HepG2 (cell line): ENCODE results near the gene ARL5A. TPM values are rescaled to one million over a fixed set of nuclear protein-coding genes. Genes with fewer than 3 reads are reported as not detected.

Source experiments
- ATAC-seq: fragments of 200-7000 bp; cut with Tn5 transposase; 3 replicates; pipeline ENCODE4 v1.9.1; 2020; ENCODE audit warnings: mild to moderate bottlenecking, moderate library complexity
- BruUV-seq: library from RNA; stranded (reverse); fragments of 400-500 nt; replicated peaks from 2 replicates; lab custom pipeline; 2021; lab: Mats Ljungman, UMichigan
- CTCF ChIA-PET: fragments of 300-600 bp; formaldehyde crosslinking; extraction: SDS; loops from one replicate; lab custom pipeline; 2021; ENCODE audit warnings: low total read pairs, inconsistent platforms, low intra/inter-chr PET ratio; lab: Yijun Ruan, JAX
- POLR2A ChIA-PET: fragments of 350-600 bp; sonication (Branson Sonifier 250); formaldehyde crosslinking; loops from one replicate; lab custom pipeline; 2020; ENCODE audit warnings: antibody characterized with exemption, inconsistent platforms; lab: Yijun Ruan, JAX
- DNase-seq: peaks from one replicate; pipeline ENCODE4 v3.0.0-alpha.2; 2015; ENCODE audit warnings: low spot score
- FAIRE-seq: peaks from 3 replicates; lab custom pipeline; 2011; peaks lifted over from hg19 to GRCh38; lab: Jason Lieb, UNC
- H2AFZ ChIP-seq: one replicate; pipeline ENCODE4 v1.6.1; 2011; ENCODE audit warnings: low read length, inconsistent platforms
- H3K27ac ChIP-seq: fragments of 300-600 bp; 3 replicates; pipeline ENCODE4 v1.8.0; 2011; ENCODE audit warnings: mixed run types, mild to moderate bottlenecking, mixed read lengths, low read length, inconsistent platforms; ENCODE audit not compliant: insufficient read depth; ENCODE audit errors: extremely low read length
- H3K27me3 ChIP-seq, 2 experiments: fragments of 200-600 bp in 1 of 2; 2 replicates in 1 of 2; 3 replicates in 1 of 2; pipeline versions ENCODE4 v1.6.0 to v1.8.0; 2011; ENCODE audit warnings: low read length in 2 of 2, mild to moderate bottlenecking in 2 of 2, moderate library complexity in 2 of 2, inconsistent platforms in 1 of 2; ENCODE audit not compliant: insufficient read depth in 2 of 2, control insufficient read depth in 1 of 2
- H3K36me3 ChIP-seq, 2 experiments: fragments of 200-600 bp in 1 of 2; replicated peaks in 1 of 2; 2 replicates in 1 of 2; 3 replicates in 1 of 2; pipeline versions ENCODE4 v1.5.1 to v1.8.0; 2011; ENCODE audit warnings: low read length in 2 of 2, inconsistent platforms in 1 of 2; ENCODE audit not compliant: insufficient read depth in 2 of 2, control insufficient read depth in 1 of 2
- H3K4me1 ChIP-seq: 2 replicates; pipeline ENCODE4 v1.5.1; 2012; ENCODE audit warnings: low read length, inconsistent platforms; ENCODE audit not compliant: insufficient read depth
- H3K4me2 ChIP-seq: 2 replicates; pipeline ENCODE4 v1.6.0; 2011; ENCODE audit warnings: low read depth, low read length, inconsistent platforms
- H3K4me3 ChIP-seq, 3 experiments: fragments of 200-600 bp in 1 of 3; sonication (generic), shearing (Covaris generic) in 1 of 3; replicated peaks in 1 of 3; 2 replicates each; pipeline ENCODE4 v1.5.1; 2011 to 2016; ENCODE audit warnings: low read length in 3 of 3, inconsistent platforms in 2 of 3, low read depth in 2 of 3, mild to moderate bottlenecking in 2 of 3, control low read depth in 1 of 3, mixed read lengths in 1 of 3; ENCODE audit not compliant: insufficient read depth in 1 of 3
- H3K79me2 ChIP-seq: one replicate; pipeline ENCODE4 v1.6.1; 2011; ENCODE audit warnings: low read length, inconsistent platforms; ENCODE audit not compliant: insufficient read depth
- H3K9ac ChIP-seq: 2 replicates; pipeline ENCODE4 v1.6.0; 2011; ENCODE audit warnings: mild to moderate bottlenecking, low read depth, low read length, inconsistent platforms; ENCODE audit not compliant: insufficient read depth
- H3K9me3 ChIP-seq: 2 replicates; pipeline ENCODE4 v1.5.1; 2012; ENCODE audit warnings: mild to moderate bottlenecking, low read length
- H4K20me1 ChIP-seq: 2 replicates; pipeline ENCODE4 v1.6.0; 2011; ENCODE audit warnings: inconsistent platforms, mild to moderate bottlenecking, low read length, moderate library complexity; ENCODE audit not compliant: insufficient read depth
- ELF1 ChIP-seq: sonication (generic); formaldehyde crosslinking; IDR thresholded peaks from 2 replicates; pipeline ENCODE4 v1.4.0; 2020; ENCODE audit warnings: missing genetic modification reagents
- EP300 ChIP-seq, 3 experiments: sonication (generic) in 1 of 3; formaldehyde crosslinking in 1 of 3; IDR thresholded peaks; 2 replicates each; pipeline versions ENCODE4 v1.5.1 to v1.6.1; 2011 to 2020; ENCODE audit warnings: low read depth in 2 of 3, low read length in 2 of 3, borderline replicate concordance in 1 of 3, improper control_type of control experiment in 1 of 3, mild to moderate bottlenecking in 1 of 3, missing genetic modification reagents in 1 of 3, moderate library complexity in 1 of 3
- KDM4B ChIP-seq: sonication (generic); formaldehyde crosslinking; IDR thresholded peaks from 2 replicates; pipeline ENCODE4 v1.4.0; 2020; ENCODE audit warnings: missing genetic modification reagents
- KLF13 ChIP-seq: sonication (generic); formaldehyde crosslinking; IDR thresholded peaks from 2 replicates; pipeline ENCODE4 v1.4.0; 2020; ENCODE audit warnings: mild to moderate bottlenecking, missing genetic modification reagents
- MZF1 ChIP-seq: sonication (generic); formaldehyde crosslinking; IDR thresholded peaks from 2 replicates; pipeline ENCODE4 v1.8.1; 2023; ENCODE audit warnings: mild to moderate bottlenecking, missing genetic modification reagents, borderline replicate concordance
- POGZ ChIP-seq: sonication (generic); formaldehyde crosslinking; IDR thresholded peaks from 2 replicates; pipeline ENCODE4 v1.4.0; 2020; ENCODE audit warnings: mild to moderate bottlenecking, missing genetic modification reagents
- SMARCE1 ChIP-seq: fragments of 450-650 bp; IDR thresholded peaks from 2 replicates; pipeline ENCODE4 v1.6.1; 2017; ENCODE audit warnings: borderline replicate concordance
- ZBTB38 ChIP-seq: sonication (generic); formaldehyde crosslinking; IDR thresholded peaks from 2 replicates; pipeline ENCODE4 v1.5.1; 2020; ENCODE audit warnings: mild to moderate bottlenecking, missing genetic modification reagents
- ZFAT ChIP-seq: sonication (generic); formaldehyde crosslinking; conservative IDR thresholded peaks from 2 replicates; pipeline ENCODE4 v1.8.1; 2023; ENCODE audit warnings: missing genetic modification reagents, inconsistent platforms
- ZNF121 ChIP-seq: sonication (generic); formaldehyde crosslinking; IDR thresholded peaks from 2 replicates; pipeline ENCODE4 v1.5.0; 2020; ENCODE audit warnings: mild to moderate bottlenecking, missing genetic modification reagents
- ZNF136 ChIP-seq: sonication (generic); formaldehyde crosslinking; IDR thresholded peaks from 2 replicates; pipeline ENCODE4 v1.8.1; 2022; ENCODE audit warnings: low read depth, mild to moderate bottlenecking, moderate library complexity, missing genetic modification reagents
- ZNF431 ChIP-seq: sonication (generic); formaldehyde crosslinking; IDR thresholded peaks from 2 replicates; pipeline ENCODE4 v1.9.0; 2022; ENCODE audit warnings: missing genetic modification reagents, low read depth, mild to moderate bottlenecking, borderline replicate concordance
- ZNF484 ChIP-seq: sonication (generic); formaldehyde crosslinking; IDR thresholded peaks from 2 replicates; pipeline ENCODE4 v1.5.1; 2020; ENCODE audit warnings: mild to moderate bottlenecking, low read depth, missing genetic modification reagents, borderline replicate concordance
- ZNF709 ChIP-seq: sonication (generic); formaldehyde crosslinking; IDR thresholded peaks from 2 replicates; pipeline ENCODE4 v1.5.0; 2020; ENCODE audit warnings: mild to moderate bottlenecking, missing genetic modification reagents
- WGBS: methylation state at CpG from one replicate; pipeline ENCODE4 v1.1.6; 2017; ENCODE audit warnings: low lambda C conversion rate; 5-methylcytosine and 5-hydroxymethylcytosine counted together
- in situ Hi-C: cut with HindIII; loops from 2 replicates; pipeline ENCODE4 v1.10.0; 2017; ENCODE audit warnings: low pct_unique_long_range_greater_than_20kb; ENCODE audit not compliant: extremely low pct_ligation_motif_present
- intact Hi-C: fragments of 100-400 bp; cut with micrococcal nuclease; formaldehyde crosslinking; loops from one replicate; pipeline ENCODE4 v1.10.0; 2022; ENCODE audit not compliant: unreplicated experiment
- polyA plus RNA-seq, 8 experiments: library from polyadenylated mRNA; depleted of rRNA in 3 of 8; stranded (reverse) in 7 of 8; unstranded in 1 of 8; fragments of >200 nt; fragmentation: Illumina TruSeq in 4 of 8; extraction: Trizol in 4 of 8; gene quantifications; 2 replicates each; pipeline versions ENCODE4 v1.2.1 to v1.2.3, GENCODE V29; 2011 to 2016; ENCODE audit warnings: low read depth in 4 of 8, missing spikeins in 1 of 8, mixed read lengths in 1 of 8; ENCODE audit not compliant: insufficient read depth in 1 of 8
- total RNA-seq, 5 experiments: library from RNA; depleted of rRNA; stranded (reverse); fragments of >200 nt; fragmentation: Illumina TruSeq; extraction: Trizol; gene quantifications; 2 replicates each; pipeline ENCODE4 v1.2.3, GENCODE V29; 2016; ENCODE audit warnings: low read depth in 1 of 5
- TF ChIP-seq, protein P1 (sequence below): sonication (generic); formaldehyde crosslinking; conservative IDR thresholded peaks from 2 replicates; pipeline ENCODE4 v1.4.0; 2020; ENCODE audit warnings: missing genetic modification reagents

Gene ARL5A
- total and polyA plus RNA-seq, 2 of the 13 experiments (the other 11 are each of a cell fraction or from before 2014, with no cell fraction given): 47.5 to 149 TPM

DNA sequence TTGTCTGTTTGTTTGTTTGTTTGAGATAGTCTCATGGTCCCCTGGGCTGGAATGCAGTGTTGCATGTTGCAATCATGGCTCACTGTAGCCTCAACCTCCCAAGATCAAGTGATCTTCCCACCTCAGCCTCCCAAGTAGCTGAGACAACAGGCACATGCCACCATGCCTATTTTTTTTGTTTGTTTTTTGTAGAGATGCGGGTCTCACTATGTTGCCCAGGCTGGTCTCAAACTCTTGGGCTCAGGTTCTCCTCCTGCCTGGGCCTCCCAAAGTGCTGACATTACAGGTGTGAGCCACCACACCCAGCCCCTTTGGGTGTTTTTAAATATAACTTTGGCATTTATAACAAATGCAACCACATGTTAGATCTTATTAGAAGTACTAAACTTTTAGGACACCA is 37.5 kb downstream of the ARL5A start:
- no peak for FAIRE-seq
- DNase-seq: no peak
- in situ Hi-C loops (no loop called here), intact Hi-C loops (loop anchor here (5.0 kb wide), 1 partner anchor 153 kb away; no protein-coding TSS in a partner anchor)
- H3K4me1 ChIP-seq: no peaks in the 10 kb centered on the region
- no peak for TF ChIP-seq SMARCE1
- peak; percentile 55; the same call in 1 of the 2 replicates for TF ChIP-seq ZNF121 (CRISPR knock-in tag)
- peaks cover 0 to 3% of the 10 kb centered on the region in 2 experiments; a peak in 3 of 5 replicates for H3K36me3 ChIP-seq
- H4K20me1 ChIP-seq: no peaks in the 10 kb centered on the region; the same call in 1 of the 2 replicates
- no peak overlapping the region for H2AFZ ChIP-seq
- H3K4me3 ChIP-seq: no peak overlapping the region
- H3K79me2 ChIP-seq: no peaks in the 10 kb centered on the region
- no peak for ATAC-seq
- WGBS: 100% methylated on average over 1 of the region's 1 CpG
- H3K27me3 ChIP-seq: no peaks in the 10 kb centered on the region
- no peak overlapping the region for H3K4me2 ChIP-seq
- BruUV-seq: no TSS peak
- H3K27ac ChIP-seq: no peak overlapping the region
- POLR2A ChIA-PET: no interaction called here
- CTCF ChIA-PET: no interaction called here
- no peak overlapping the region for H3K9ac ChIP-seq
- H3K9me3 ChIP-seq: no peaks in the 10 kb centered on the region

DNA sequence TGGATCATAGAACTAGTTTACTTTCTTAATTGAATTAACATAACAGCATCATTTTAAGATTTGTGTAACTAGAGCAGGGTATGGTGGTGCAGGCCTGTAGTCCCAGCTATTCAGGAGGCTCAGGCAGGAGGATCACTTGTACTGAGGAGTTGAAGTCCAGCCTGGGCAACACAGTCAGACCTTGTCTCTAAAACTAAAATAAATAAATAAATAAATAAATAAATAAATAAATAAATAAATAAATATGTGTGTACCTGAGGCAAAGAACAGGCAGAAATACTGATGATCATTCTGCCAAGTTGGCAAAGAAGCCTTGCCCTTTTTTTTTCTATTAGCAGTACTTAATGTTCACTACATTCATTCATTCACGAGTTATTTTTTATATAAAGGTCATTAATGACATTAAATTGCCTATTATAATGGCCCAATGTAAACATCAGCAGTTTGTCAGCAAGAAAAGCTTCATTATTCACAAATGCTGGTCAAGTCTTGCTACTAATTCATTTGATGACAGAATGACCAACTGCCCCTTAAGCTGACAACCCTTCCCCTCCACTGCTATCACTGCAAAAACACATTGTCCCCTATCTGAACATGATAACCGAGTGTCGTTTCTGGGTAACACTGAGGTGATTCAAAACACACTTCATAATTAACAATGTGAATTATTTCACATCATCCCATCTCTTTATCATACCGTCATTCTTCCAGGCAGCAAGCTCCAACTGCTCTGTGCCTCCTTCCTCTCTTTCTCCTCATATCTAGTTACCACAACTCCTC is 39.0 kb downstream of the ARL5A start:
- no peaks in the 10 kb centered on the region for H3K9me3 ChIP-seq
- FAIRE-seq: no peak
- no peaks in the 10 kb centered on the region for H3K4me1 ChIP-seq
- WGBS: 97% methylated on average over 4 of the region's 4 CpGs
- no peak overlapping the region for H2AFZ ChIP-seq
- no peak for ATAC-seq
- H3K27ac ChIP-seq: no peak overlapping the region
- ChIA-PET POLR2A (no interaction called here), CTCF (no interaction called here)
- H3K4me3 ChIP-seq: no peak overlapping the region
- H4K20me1 ChIP-seq: no peaks in the 10 kb centered on the region; the same call in 1 of the 2 replicates
- BruUV-seq: no TSS peak
- no peaks in the 10 kb centered on the region for H3K27me3 ChIP-seq
- H3K79me2 ChIP-seq: no peaks in the 10 kb centered on the region
- in situ Hi-C loops (no loop called here), intact Hi-C loops (no loop called here)
- DNase-seq: no peak
- no peak for TF ChIP-seq ELF1
- TF ChIP-seq ZNF431: no peak
- no peak for TF ChIP-seq ZNF136
- no peak for TF ChIP-seq ZBTB38 (CRISPR knock-in tag)
- no peak for TF ChIP-seq ZNF709 (CRISPR knock-in tag)
- TF ChIP-seq ZFAT: no peak
- TF ChIP-seq, protein P1, sequence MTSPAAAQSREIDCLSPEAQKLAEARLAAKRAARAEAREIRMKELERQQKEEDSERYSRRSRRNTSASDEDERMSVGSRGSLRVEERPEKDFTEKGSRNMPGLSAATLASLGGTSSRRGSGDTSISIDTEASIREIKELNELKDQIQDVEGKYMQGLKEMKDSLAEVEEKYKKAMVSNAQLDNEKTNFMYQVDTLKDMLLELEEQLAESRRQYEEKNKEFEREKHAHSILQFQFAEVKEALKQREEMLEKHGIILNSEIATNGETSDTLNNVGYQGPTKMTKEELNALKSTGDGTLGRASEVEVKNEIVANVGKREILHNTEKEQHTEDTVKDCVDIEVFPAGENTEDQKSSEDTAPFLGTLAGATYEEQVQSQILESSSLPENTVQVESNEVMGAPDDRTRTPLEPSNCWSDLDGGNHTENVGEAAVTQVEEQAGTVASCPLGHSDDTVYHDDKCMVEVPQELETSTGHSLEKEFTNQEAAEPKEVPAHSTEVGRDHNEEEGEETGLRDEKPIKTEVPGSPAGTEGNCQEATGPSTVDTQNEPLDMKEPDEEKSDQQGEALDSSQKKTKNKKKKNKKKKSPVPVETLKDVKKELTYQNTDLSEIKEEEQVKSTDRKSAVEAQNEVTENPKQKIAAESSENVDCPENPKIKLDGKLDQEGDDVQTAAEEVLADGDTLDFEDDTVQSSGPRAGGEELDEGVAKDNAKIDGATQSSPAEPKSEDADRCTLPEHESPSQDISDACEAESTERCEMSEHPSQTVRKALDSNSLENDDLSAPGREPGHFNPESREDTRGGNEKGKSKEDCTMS (CRISPR knock-in tag): no peak
- no peak for TF ChIP-seq MZF1 (CRISPR knock-in tag)
- no peak for TF ChIP-seq KDM4B (CRISPR knock-in tag)
- TF ChIP-seq KLF13: no peak
- no peak for TF ChIP-seq POGZ (CRISPR knock-in tag)
- no peak for TF ChIP-seq EP300 (IDR thresholded peaks at IDR 0.05; ENCODE audit: low read depth in 2 of 2, low read length in 2 of 2)
- no peak for TF ChIP-seq EP300 (CRISPR knock-in tag; IDR thresholded peaks at IDR 0.05; ENCODE audit: borderline replicate concordance)
- TF ChIP-seq ZNF484 (CRISPR knock-in tag): no peak
- no peak overlapping the region for H3K4me2 ChIP-seq
- peaks cover 2 to 8% of the 10 kb centered on the region in 2 experiments; a peak in 1 of 5 replicates for H3K36me3 ChIP-seq
- no peak overlapping the region for H3K9ac ChIP-seq
